Colonic mucosa (tissue), 4 donors: ENCODE measurements around the gene CDR2L. TPM values are rescaled to one million over a fixed set of nuclear protein-coding genes. Genes with fewer than 3 reads are reported as not detected.

ENCODE experiments used
- DNase-seq: peaks from one replicate; pipeline ENCODE4 v3.0.0-alpha.2; 2020
- H3K27ac ChIP-seq: fragments of 200-600 bp; one replicate; pipeline ENCODE4 v1.8.0; 2021
- H3K27me3 ChIP-seq: fragments of 200-600 bp; one replicate; pipeline ENCODE4 v1.8.0; 2021
- H3K36me3 ChIP-seq: fragments of 200-600 bp; one replicate; pipeline ENCODE4 v1.8.0; 2021
- H3K4me1 ChIP-seq: fragments of 200-600 bp; one replicate; pipeline ENCODE4 v1.8.0; 2021; ENCODE audit warnings: mild to moderate bottlenecking
- H3K4me3 ChIP-seq: fragments of 200-600 bp; one replicate; pipeline ENCODE4 v1.8.0; 2021
- H3K9ac ChIP-seq, 2 donors: one replicate each; pipeline ENCODE4 v1.7.0; 2013; ENCODE audit warnings: control low read depth in 2 of 2, low read depth in 2 of 2, low read length in 2 of 2
- H3K9me3 ChIP-seq: fragments of 200-600 bp; one replicate; pipeline ENCODE4 v1.8.0; 2021
- CTCF ChIP-seq: fragments of 200-600 bp; IDR thresholded peaks from one replicate; pipeline ENCODE4 v1.8.0; 2022; ENCODE audit warnings: antibody characterized with exemption, mild to moderate bottlenecking
- intact Hi-C: fragments of 100-400 bp; cut with DNase I; formaldehyde crosslinking; loops from one replicate; pipeline ENCODE4 v1.14.1; 2022
- total RNA-seq, 2 donors: library from RNA; stranded (reverse); fragmentation: NEBNext Ultra II Directional in 1 of 2; extraction: Animal tissue kit (Norgen Biotek cat#: 25700) in 1 of 2; gene quantifications; one replicate each; pipeline ENCODE4 v1.2.1, GENCODE V29; 2021
- donor health status: healthy.
- donor health status: DM: no; HTN: no; CAD: no.
- donor health status: DM: no; HTN: no; CAD: no.

CDR2L gene
- total RNA-seq, 2 donors from 2014 or later = 3.7 to 4.1 TPM

GRCh38 chr17:75046407-75047289 lies 59.2 kb downstream of the CDR2L start, which contains the start of the genes ATP5PD and KCTD2:
Gene ATP5PD, minus strand, starts transcription at chr17:75046969. Its CDS starts 4,319 bp downstream, at chr17:75042650.
Gene KCTD2, plus strand, starts transcription at chr17:75047225. Its CDS starts 26 bp downstream, at chr17:75047251.
- H3K9me3 ChIP-seq = no peaks in the 10 kb centered on the region
- peak; percentile 96 for DNase-seq
- H3K36me3 ChIP-seq = no peaks in the 10 kb centered on the region
- no peak for TF ChIP-seq CTCF
- H3K27ac ChIP-seq = peak within 1 kb of the TSS; percentile 95
- no peaks in the 10 kb centered on the region for H3K27me3 ChIP-seq
- peak within 1 kb of the TSS; percentile 92 for H3K4me3 ChIP-seq
- intact Hi-C loops = no loop called here
- no peaks in the 10 kb centered on the region for H3K4me1 ChIP-seq
- peak within 1 kb of the TSS; percentile 95 to 98 for H3K9ac ChIP-seq

DNA sequence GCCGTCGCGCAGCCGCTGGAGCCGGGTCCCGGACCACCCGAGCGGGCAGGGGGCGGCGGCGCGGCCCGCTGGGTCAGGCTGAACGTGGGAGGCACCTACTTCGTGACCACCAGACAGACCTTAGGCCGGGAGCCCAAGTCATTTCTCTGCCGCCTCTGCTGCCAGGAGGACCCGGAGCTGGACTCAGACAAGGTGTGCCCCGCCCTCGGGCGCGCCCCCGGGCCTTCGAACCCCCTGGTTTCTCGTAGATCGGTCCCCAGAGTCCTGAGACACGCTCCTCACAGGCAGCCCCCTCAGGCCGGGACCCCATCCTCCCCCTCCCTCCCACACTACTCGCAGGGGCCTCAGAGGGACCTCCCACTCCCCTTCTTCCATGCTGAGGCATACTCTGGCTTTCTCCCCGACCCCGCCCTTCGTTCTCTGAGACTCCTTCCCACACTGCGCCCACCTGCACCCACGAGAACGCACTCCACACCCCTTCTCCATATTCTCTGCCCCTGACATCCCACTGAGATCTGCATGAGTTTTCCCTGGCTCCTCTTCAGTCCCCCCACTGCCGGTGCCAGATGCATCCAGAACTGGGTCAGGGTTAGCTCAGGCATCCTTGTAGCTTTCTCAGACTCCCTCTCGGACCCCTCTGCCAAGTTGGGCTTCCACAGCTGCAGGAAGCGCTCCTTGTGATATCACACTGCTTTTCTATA lies 60.1 kb downstream of the CDR2L start:
- H3K9ac ChIP-seq = peak overlapping the region; percentile 86 to 89
- H3K27me3 ChIP-seq = no peaks in the 10 kb centered on the region
- H3K27ac ChIP-seq = no peak overlapping the region
- no peaks in the 10 kb centered on the region for H3K4me1 ChIP-seq
- H3K36me3 ChIP-seq = no peaks in the 10 kb centered on the region
- no peak for TF ChIP-seq CTCF
- H3K4me3 ChIP-seq = peak overlapping the region; percentile 92
- intact Hi-C loops = no loop called here
- peak; percentile 50 for DNase-seq
- no peaks in the 10 kb centered on the region for H3K9me3 ChIP-seq

DNA sequence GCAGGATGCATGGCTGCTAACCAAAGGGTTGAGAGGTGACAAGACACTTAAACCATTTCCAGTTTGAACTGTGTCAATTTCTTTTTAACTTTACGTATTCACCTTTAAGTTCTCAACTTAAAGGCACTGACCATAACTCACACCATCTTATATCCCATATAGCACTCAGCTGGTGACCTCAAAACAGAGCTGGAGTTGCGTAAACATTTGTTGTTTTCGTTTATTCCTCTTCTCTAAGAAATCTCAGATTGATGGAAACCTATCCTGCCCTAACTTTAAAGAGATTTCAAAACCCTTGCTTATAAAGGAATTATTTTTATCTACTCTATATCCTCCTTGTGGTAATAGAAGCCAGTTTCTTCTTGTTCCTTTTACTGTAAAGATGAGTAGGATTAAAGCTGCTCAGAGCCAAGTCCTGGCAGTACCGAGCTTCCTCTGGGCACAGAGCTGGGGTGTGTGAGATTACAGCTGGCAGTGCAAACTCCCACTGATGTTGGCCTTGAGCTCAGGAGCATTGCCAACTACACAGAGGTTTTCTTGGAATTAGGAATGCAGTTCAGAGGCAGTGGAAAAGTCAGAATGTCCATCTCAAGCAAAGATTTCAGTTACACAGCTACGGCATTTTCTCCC lies 60.9 kb downstream of the CDR2L start:
- no peak overlapping the region for H3K4me3 ChIP-seq
- no peak for DNase-seq
- H3K9me3 ChIP-seq = no peaks in the 10 kb centered on the region
- no peak overlapping the region for H3K27ac ChIP-seq
- no peaks in the 10 kb centered on the region for H3K4me1 ChIP-seq
- no peaks in the 10 kb centered on the region for H3K36me3 ChIP-seq
- intact Hi-C loops = no loop called here
- peak overlapping the region in 1 of 2 donors; percentile 89 for H3K9ac ChIP-seq
- no peaks in the 10 kb centered on the region for H3K27me3 ChIP-seq
- TF ChIP-seq CTCF = no peak

- Histone ChIP-seq H3K4me3 (no peak overlapping the region), H3K36me3 (no peaks in the 10 kb centered on the region), H3K9me3 (no peaks in the 10 kb centered on the region), H3K9ac (no peak overlapping the region), H3K4me1 (no peaks in the 10 kb centered on the region), H3K27ac (no peak overlapping the region), H3K27me3 (no peaks in the 10 kb centered on the region)
- no peak for TF ChIP-seq CTCF
- DNase-seq = no peak
- intact Hi-C loops = no loop called here
These were observed 61.6 kb downstream of the CDR2L start for GRCh38 chr17:75049057-75049456.

GRCh38 chr17:75049706-75050105 lies 62.3 kb downstream of the CDR2L start:
- Histone ChIP-seq H3K9me3 (no peaks in the 10 kb centered on the region), H3K4me1 (no peaks in the 10 kb centered on the region), H3K27me3 (no peaks in the 10 kb centered on the region), H3K4me3 (no peak overlapping the region), H3K9ac (no peak overlapping the region), H3K36me3 (no peaks in the 10 kb centered on the region), H3K27ac (no peak overlapping the region)
- no peak for TF ChIP-seq CTCF
- DNase-seq = no peak
- intact Hi-C loops = no loop called here
